GM23338 (cell line): ENCODE data around the gene OPN4.

Source experiments
- CREB1 ChIP-seq: fragments of 250-450 bp; sonication (Bioruptor Pico); IDR thresholded peaks from 2 replicates; pipeline ENCODE4 v1.5.0; 2020; ENCODE audit warnings: low read depth, mild to moderate bottlenecking, moderate library complexity
- EZH2 ChIP-seq: fragments of 200-600 bp; sonication (generic); IDR thresholded peaks from one replicate; pipeline ENCODE4 v1.8.0; 2017; ENCODE audit warnings: antibody characterized with exemption, mild to moderate bottlenecking, low read depth; ENCODE audit not compliant: unreplicated experiment
- EZH2phosphoT487 ChIP-seq: fragments of 200-600 bp; sonication (generic); IDR thresholded peaks from one replicate; pipeline ENCODE4 v1.8.1; 2018; ENCODE audit warnings: antibody characterized with exemption; ENCODE audit not compliant: unreplicated experiment
- JUNB ChIP-seq: IDR thresholded peaks from one replicate; pipeline ENCODE4 v1.6.1; 2016; ENCODE audit warnings: antibody characterized with exemption; ENCODE audit not compliant: unreplicated experiment
- NANOG ChIP-seq: IDR thresholded peaks from 2 replicates; pipeline ENCODE4 v1.6.1; 2016; ENCODE audit warnings: antibody characterized with exemption, borderline replicate concordance
- POLR2AphosphoS5 ChIP-seq: IDR thresholded peaks from 2 replicates; pipeline ENCODE4 v1.6.1; 2016; ENCODE audit warnings: antibody characterized with exemption, low read depth
- STAT1 ChIP-seq: IDR thresholded peaks from one replicate; pipeline ENCODE4 v1.6.1; 2016; ENCODE audit warnings: antibody characterized with exemption; ENCODE audit not compliant: unreplicated experiment
- ZNF114 ChIP-seq: fragments of 250-450 bp; sonication (Bioruptor Pico); IDR thresholded peaks from 2 replicates; pipeline ENCODE4 v1.5.0; 2020; ENCODE audit warnings: mild to moderate bottlenecking, moderate library complexity
- ZNF331 ChIP-seq: fragments of 250-450 bp; sonication (Bioruptor Pico); IDR thresholded peaks from 2 replicates; pipeline ENCODE4 v1.5.0; 2020; ENCODE audit warnings: low read depth, mild to moderate bottlenecking, moderate library complexity
- TF ChIP-seq, protein P1 (sequence below), 2 experiments: fragments of 200-600 bp in 1 of 2; sonication (generic) in 1 of 2; conservative IDR thresholded peaks; 2 replicates each; pipeline versions ENCODE4 v1.5.1 to v1.6.1; 2016 to 2017; ENCODE audit warnings: antibody characterized with exemption in 2 of 2, low read depth in 2 of 2, mild to moderate bottlenecking in 2 of 2, moderate library complexity in 1 of 2
- TF ChIP-seq, protein P2 (sequence below): IDR thresholded peaks from one replicate; pipeline ENCODE4 v1.6.1; 2018; ENCODE audit warnings: antibody characterized with exemption; ENCODE audit not compliant: unreplicated experiment
- TF ChIP-seq, protein P3 (sequence below): IDR thresholded peaks from 2 replicates; pipeline ENCODE4 v1.6.1; 2016; ENCODE audit warnings: antibody characterized with exemption

DNA sequence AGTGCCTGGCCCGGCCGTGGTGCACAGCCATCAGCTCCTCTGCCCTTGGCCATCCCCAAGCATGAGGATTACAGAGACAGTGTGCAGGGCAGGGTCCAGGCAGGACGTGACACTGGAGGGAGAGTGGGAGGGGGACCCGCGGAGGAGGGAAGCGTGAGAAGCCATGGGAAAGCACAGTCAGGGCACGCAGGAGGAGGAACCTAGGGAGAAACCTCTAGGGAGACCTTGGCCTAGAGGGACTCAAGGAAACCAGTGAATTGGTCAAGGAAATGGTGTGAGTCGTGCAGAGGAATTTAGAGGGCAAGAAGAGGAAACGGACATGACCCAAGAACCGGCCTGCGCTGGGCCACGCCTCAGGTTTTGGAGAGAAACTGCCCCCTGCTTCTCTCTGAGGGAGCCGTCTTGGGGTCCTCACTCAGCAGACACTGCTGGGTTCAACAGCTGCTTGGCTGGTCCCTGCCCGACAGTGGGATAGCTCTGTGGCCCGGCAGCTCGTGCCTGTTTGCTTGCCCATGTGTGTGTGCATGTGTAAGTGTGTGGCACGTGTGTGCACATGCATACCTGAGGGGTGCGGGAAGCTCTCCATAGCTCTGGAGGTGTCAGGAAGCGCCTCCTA, 3.2 kb downstream of the OPN4 start:
- TF ChIP-seq, protein P1, sequence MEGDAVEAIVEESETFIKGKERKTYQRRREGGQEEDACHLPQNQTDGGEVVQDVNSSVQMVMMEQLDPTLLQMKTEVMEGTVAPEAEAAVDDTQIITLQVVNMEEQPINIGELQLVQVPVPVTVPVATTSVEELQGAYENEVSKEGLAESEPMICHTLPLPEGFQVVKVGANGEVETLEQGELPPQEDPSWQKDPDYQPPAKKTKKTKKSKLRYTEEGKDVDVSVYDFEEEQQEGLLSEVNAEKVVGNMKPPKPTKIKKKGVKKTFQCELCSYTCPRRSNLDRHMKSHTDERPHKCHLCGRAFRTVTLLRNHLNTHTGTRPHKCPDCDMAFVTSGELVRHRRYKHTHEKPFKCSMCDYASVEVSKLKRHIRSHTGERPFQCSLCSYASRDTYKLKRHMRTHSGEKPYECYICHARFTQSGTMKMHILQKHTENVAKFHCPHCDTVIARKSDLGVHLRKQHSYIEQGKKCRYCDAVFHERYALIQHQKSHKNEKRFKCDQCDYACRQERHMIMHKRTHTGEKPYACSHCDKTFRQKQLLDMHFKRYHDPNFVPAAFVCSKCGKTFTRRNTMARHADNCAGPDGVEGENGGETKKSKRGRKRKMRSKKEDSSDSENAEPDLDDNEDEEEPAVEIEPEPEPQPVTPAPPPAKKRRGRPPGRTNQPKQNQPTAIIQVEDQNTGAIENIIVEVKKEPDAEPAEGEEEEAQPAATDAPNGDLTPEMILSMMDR (conservative IDR thresholded peaks at IDR 0.05; ENCODE audit: low read depth in 2 of 2), result no peak
- no peak for TF ChIP-seq POLR2AphosphoS5
- TF ChIP-seq EZH2, result no peak
- TF ChIP-seq CREB1 (CRISPR knock-in tag), result no peak
- TF ChIP-seq, protein P2, sequence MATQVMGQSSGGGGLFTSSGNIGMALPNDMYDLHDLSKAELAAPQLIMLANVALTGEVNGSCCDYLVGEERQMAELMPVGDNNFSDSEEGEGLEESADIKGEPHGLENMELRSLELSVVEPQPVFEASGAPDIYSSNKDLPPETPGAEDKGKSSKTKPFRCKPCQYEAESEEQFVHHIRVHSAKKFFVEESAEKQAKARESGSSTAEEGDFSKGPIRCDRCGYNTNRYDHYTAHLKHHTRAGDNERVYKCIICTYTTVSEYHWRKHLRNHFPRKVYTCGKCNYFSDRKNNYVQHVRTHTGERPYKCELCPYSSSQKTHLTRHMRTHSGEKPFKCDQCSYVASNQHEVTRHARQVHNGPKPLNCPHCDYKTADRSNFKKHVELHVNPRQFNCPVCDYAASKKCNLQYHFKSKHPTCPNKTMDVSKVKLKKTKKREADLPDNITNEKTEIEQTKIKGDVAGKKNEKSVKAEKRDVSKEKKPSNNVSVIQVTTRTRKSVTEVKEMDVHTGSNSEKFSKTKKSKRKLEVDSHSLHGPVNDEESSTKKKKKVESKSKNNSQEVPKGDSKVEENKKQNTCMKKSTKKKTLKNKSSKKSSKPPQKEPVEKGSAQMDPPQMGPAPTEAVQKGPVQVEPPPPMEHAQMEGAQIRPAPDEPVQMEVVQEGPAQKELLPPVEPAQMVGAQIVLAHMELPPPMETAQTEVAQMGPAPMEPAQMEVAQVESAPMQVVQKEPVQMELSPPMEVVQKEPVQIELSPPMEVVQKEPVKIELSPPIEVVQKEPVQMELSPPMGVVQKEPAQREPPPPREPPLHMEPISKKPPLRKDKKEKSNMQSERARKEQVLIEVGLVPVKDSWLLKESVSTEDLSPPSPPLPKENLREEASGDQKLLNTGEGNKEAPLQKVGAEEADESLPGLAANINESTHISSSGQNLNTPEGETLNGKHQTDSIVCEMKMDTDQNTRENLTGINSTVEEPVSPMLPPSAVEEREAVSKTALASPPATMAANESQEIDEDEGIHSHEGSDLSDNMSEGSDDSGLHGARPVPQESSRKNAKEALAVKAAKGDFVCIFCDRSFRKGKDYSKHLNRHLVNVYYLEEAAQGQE, result no peak
- no peak for TF ChIP-seq EZH2phosphoT487
- TF ChIP-seq, protein P3, sequence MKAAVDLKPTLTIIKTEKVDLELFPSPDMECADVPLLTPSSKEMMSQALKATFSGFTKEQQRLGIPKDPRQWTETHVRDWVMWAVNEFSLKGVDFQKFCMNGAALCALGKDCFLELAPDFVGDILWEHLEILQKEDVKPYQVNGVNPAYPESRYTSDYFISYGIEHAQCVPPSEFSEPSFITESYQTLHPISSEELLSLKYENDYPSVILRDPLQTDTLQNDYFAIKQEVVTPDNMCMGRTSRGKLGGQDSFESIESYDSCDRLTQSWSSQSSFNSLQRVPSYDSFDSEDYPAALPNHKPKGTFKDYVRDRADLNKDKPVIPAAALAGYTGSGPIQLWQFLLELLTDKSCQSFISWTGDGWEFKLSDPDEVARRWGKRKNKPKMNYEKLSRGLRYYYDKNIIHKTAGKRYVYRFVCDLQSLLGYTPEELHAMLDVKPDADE, result no peak
- TF ChIP-seq JUNB, result no peak
- no peak for TF ChIP-seq ZNF114 (CRISPR knock-in tag)
- no peak for TF ChIP-seq ZNF331 (CRISPR knock-in tag)
- no peak for TF ChIP-seq NANOG
- TF ChIP-seq STAT1, result no peak
